Endothelial cell of umbilical vein (primary cell): Measurements from ENCODE around the gene EXO5. TPM values are rescaled to one million over a fixed set of nuclear protein-coding genes. Genes with fewer than 3 reads are reported as not detected.

ENCODE experiments used
- BruUV-seq: library from RNA; stranded (reverse); fragments of 400-500 nt; replicated peaks from 2 replicates; lab custom pipeline; 2021; lab: Mats Ljungman, UMichigan
- CTCF ChIA-PET: fragments of 300-600, 350-600 bp; sonication (Branson Sonifier 250); formaldehyde crosslinking; loops from one replicate; lab custom pipeline; 2021; ENCODE audit warnings: antibody characterized with exemption, inconsistent platforms; lab: Charles Lee
- POLR2A ChIA-PET: fragments of 300-600, 350-600 bp; sonication (Branson Sonifier 250); formaldehyde crosslinking; loops from one replicate; lab custom pipeline; 2021; ENCODE audit warnings: antibody characterized with exemption, inconsistent platforms; lab: Charles Lee
- DNase-seq: peaks from one replicate; pipeline ENCODE4 v3.0.0-alpha.2; 2011; ENCODE audit warnings: low read depth, low spot score
- FAIRE-seq: peaks from 2 replicates; lab custom pipeline; 2011; peaks lifted over from hg19 to GRCh38; lab: Jason Lieb, UNC
- H2AFZ ChIP-seq: 2 replicates; pipeline ENCODE4 v1.6.0; 2012; ENCODE audit warnings: low read depth, low read length, control low read depth, inconsistent platforms
- H3K27ac ChIP-seq: 2 replicates; pipeline ENCODE4 v1.5.1; 2011; ENCODE audit warnings: low read depth, mild to moderate bottlenecking, control low read depth, low read length, moderate library complexity; ENCODE audit not compliant: insufficient read depth
- H3K27me3 ChIP-seq, 2 experiments: 2 replicates each; pipeline versions ENCODE4 v1.6.0 to v1.6.1; 2011; ENCODE audit warnings: low read length in 2 of 2, mixed read lengths in 1 of 2; ENCODE audit not compliant: control insufficient read depth in 2 of 2, insufficient read depth in 2 of 2
- H3K36me3 ChIP-seq, 2 experiments: 2 replicates in 1 of 2; 3 replicates in 1 of 2; pipeline ENCODE4 v1.5.1; 2011; ENCODE audit warnings: low read length in 2 of 2, mild to moderate bottlenecking in 1 of 2, moderate library complexity in 1 of 2; ENCODE audit not compliant: control insufficient read depth in 2 of 2, insufficient read depth in 2 of 2; ENCODE audit errors: extremely low read depth in 1 of 2
- H3K4me1 ChIP-seq: 3 replicates; pipeline ENCODE4 v1.5.1; 2011; ENCODE audit warnings: mild to moderate bottlenecking, low read length; ENCODE audit not compliant: control insufficient read depth, insufficient read depth; ENCODE audit errors: extremely low read depth
- H3K4me2 ChIP-seq: 2 replicates; pipeline ENCODE4 v1.6.1; 2011; ENCODE audit warnings: low read length, control low read depth, mixed read lengths; ENCODE audit not compliant: insufficient read depth
- H3K4me3 ChIP-seq, 3 experiments: fragments of 200-600 bp in 1 of 3; sonication (generic), shearing (Covaris generic) in 1 of 3; replicated peaks in 1 of 3; 2 replicates each; pipeline ENCODE4 v1.5.1; 2011 to 2016; ENCODE audit warnings: control low read depth in 3 of 3, low read length in 3 of 3, mild to moderate bottlenecking in 2 of 3, inconsistent platforms in 1 of 3, low read depth in 1 of 3, moderate library complexity in 1 of 3; ENCODE audit not compliant: insufficient read depth in 1 of 3
- H3K79me2 ChIP-seq: 2 replicates; pipeline ENCODE4 v1.6.0; 2012; ENCODE audit warnings: low read length, inconsistent platforms; ENCODE audit not compliant: control insufficient read depth, insufficient read depth
- H3K9ac ChIP-seq: replicated peaks from 2 replicates; pipeline ENCODE3; 2011; ENCODE audit warnings: low read length, control low read depth; ENCODE audit not compliant: insufficient read depth; ENCODE audit errors: extremely low read depth
- H3K9me1 ChIP-seq: replicated peaks from 3 replicates; pipeline ENCODE4 v1.6.0; 2011; ENCODE audit warnings: mild to moderate bottlenecking, low read length; ENCODE audit not compliant: control insufficient read depth, insufficient read depth; ENCODE audit errors: extremely low read depth
- H3K9me3 ChIP-seq: replicated peaks from 2 replicates; pipeline ENCODE4 v1.5.1; 2012; ENCODE audit warnings: low read length, inconsistent platforms; ENCODE audit not compliant: control insufficient read depth, insufficient read depth
- H4K20me1 ChIP-seq: replicated peaks from 2 replicates; pipeline ENCODE3; 2011; ENCODE audit warnings: mild to moderate bottlenecking, low read length; ENCODE audit not compliant: control insufficient read depth, insufficient read depth; ENCODE audit errors: extremely low read depth
- EZH2 ChIP-seq: IDR thresholded peaks from 2 replicates; pipeline ENCODE4 v1.6.1; 2012; ENCODE audit warnings: borderline replicate concordance, low read depth, mild to moderate bottlenecking, moderate library complexity, low read length, inconsistent platforms; ENCODE audit not compliant: severe bottlenecking
- FOS ChIP-seq: IDR thresholded peaks from 2 replicates; pipeline ENCODE4 v1.6.1; 2011; ENCODE audit warnings: mild to moderate bottlenecking, low read length, moderate library complexity, borderline replicate concordance; ENCODE audit not compliant: insufficient read depth
- GATA2 ChIP-seq: IDR thresholded peaks from 2 replicates; pipeline ENCODE4 v1.7.0; 2011; ENCODE audit warnings: low read depth, mild to moderate bottlenecking, moderate library complexity, mixed read lengths, low read length; ENCODE audit not compliant: insufficient read length, insufficient read depth
- JUN ChIP-seq: IDR thresholded peaks from 2 replicates; pipeline ENCODE4 v1.6.1; 2011; ENCODE audit warnings: borderline replicate concordance, low read depth; ENCODE audit not compliant: insufficient read length, insufficient read depth
- MAX ChIP-seq: IDR thresholded peaks from 2 replicates; pipeline ENCODE4 v1.6.1; 2011; ENCODE audit not compliant: insufficient read depth, insufficient read length
- MYC ChIP-seq: IDR thresholded peaks from one replicate; pipeline ENCODE4 v1.6.1; 2011; ENCODE audit warnings: mild to moderate bottlenecking, low read depth, low read length
- POLR2A ChIP-seq: IDR thresholded peaks from 2 replicates; pipeline ENCODE4 v1.6.1; 2012; ENCODE audit warnings: low read depth, mild to moderate bottlenecking, control low read depth, low read length
- POLR2AphosphoS5 ChIP-seq: IDR thresholded peaks from 2 replicates; pipeline ENCODE4 v1.6.1; 2012; ENCODE audit warnings: low read depth, mild to moderate bottlenecking, control low read depth, low read length, moderate library complexity; ENCODE audit not compliant: insufficient read depth
- dilution Hi-C: fragments of 300-500 bp; cut with MboI; formaldehyde crosslinking; loops from one replicate; pipeline ENCODE4 v1.15.0; 2019; ENCODE audit warnings: low sequenced_read_pairs; ENCODE audit not compliant: extremely low pct_ligation_motif_present
- intact Hi-C: fragments of 100-400 bp; cut with micrococcal nuclease; formaldehyde crosslinking; loops from one replicate; pipeline ENCODE4 v1.10.0; 2022
- polyA plus RNA-seq, 4 experiments: library from polyadenylated mRNA; depleted of rRNA in 3 of 4; stranded (reverse) in 3 of 4; unstranded in 1 of 4; fragments of >200 nt; gene quantifications; 2 replicates each; pipeline versions ENCODE4 v1.2.1 to v1.2.3, GENCODE V29; 2011 to 2012; ENCODE audit warnings: missing spikeins in 1 of 4
- total RNA-seq: library from RNA; stranded (reverse); gene quantifications from 2 replicates; pipeline ENCODE4 v1.2.3, GENCODE V29; 2021
- TF ChIP-seq, protein P1 (sequence below), 2 donors: IDR thresholded peaks; 1 replicate in 1 of 2; 2 replicates in 1 of 2; pipeline ENCODE4 v1.5.1; 2011; ENCODE audit warnings: low read length in 2 of 2, mild to moderate bottlenecking in 2 of 2, moderate library complexity in 2 of 2, control low read depth in 1 of 2, inconsistent platforms in 1 of 2, low read depth in 1 of 2; ENCODE audit not compliant: insufficient read depth in 1 of 2; ENCODE audit errors: extremely low read depth in 1 of 2

Gene EXO5
- total and polyA plus RNA-seq, 2 donors (not counting 3 experiments of a cell fraction or from before 2014, with no cell fraction given): 7.0 to 13.0 TPM

GRCh38 chr1:40532844-40533424 lies 24.4 kb downstream of the EXO5 start:
- no peak for FAIRE-seq
- TF ChIP-seq, protein P1, sequence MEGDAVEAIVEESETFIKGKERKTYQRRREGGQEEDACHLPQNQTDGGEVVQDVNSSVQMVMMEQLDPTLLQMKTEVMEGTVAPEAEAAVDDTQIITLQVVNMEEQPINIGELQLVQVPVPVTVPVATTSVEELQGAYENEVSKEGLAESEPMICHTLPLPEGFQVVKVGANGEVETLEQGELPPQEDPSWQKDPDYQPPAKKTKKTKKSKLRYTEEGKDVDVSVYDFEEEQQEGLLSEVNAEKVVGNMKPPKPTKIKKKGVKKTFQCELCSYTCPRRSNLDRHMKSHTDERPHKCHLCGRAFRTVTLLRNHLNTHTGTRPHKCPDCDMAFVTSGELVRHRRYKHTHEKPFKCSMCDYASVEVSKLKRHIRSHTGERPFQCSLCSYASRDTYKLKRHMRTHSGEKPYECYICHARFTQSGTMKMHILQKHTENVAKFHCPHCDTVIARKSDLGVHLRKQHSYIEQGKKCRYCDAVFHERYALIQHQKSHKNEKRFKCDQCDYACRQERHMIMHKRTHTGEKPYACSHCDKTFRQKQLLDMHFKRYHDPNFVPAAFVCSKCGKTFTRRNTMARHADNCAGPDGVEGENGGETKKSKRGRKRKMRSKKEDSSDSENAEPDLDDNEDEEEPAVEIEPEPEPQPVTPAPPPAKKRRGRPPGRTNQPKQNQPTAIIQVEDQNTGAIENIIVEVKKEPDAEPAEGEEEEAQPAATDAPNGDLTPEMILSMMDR (IDR thresholded peaks at IDR 0.05; ENCODE audit: extremely low read depth in 1 of 2, insufficient read depth in 1 of 2, low read depth in 1 of 2, low read length in 2 of 2): peak; percentile 55 to 59
- TF ChIP-seq JUN: no peak
- Histone ChIP-seq H3K4me1 (peaks cover 7% of the 10 kb centered on the region), H3K9ac (no peak overlapping the region), H3K4me2 (peak overlapping the region; percentile 100), H4K20me1 (no peaks in the 10 kb centered on the region), H3K9me3 (no peaks in the 10 kb centered on the region), H3K36me3 (no peaks in the 10 kb centered on the region), H2AFZ (no peak overlapping the region), H3K9me1 (no peaks in the 10 kb centered on the region), H3K27me3 (peaks cover 0 to 2% of the 10 kb centered on the region in 2 experiments), H3K79me2 (no peaks in the 10 kb centered on the region), H3K27ac (no peak overlapping the region), H3K4me3 (no peak overlapping the region)
- ChIA-PET POLR2A (interaction anchor here (0.7 kb wide), 1 partner anchor 329 kb away, joined by 5 read pairs; the partner anchor contains the start of gene CITED4), CTCF (interaction anchor here (0.6 to 2.6 kb wide), 37 partner anchors 9 to 420 kb away, joined by 3 to 18 read pairs (median 5); partner anchors contain the start of genes EXO5, NFYC, RIMS3 and ZFP69)
- no TSS peak for BruUV-seq
- intact Hi-C loops: loop anchor here (1.0 to 5.0 kb wide), 4 partner anchors 81 to 414 kb away; partner anchors contain the start of genes RIMS3 and ZFP69B
- DNase-seq: peak; percentile 75
- dilution Hi-C loops: no loop called here

- FAIRE-seq (no peak), DNase-seq (no peak)
- dilution Hi-C loops: no loop called here
- no peaks in the 10 kb centered on the region for H3K9me1 ChIP-seq
- H3K36me3 ChIP-seq: no peaks in the 10 kb centered on the region
- intact Hi-C loops: loop anchor here (5.0 kb wide), 2 partner anchors 82 to 413 kb away; partner anchors contain the start of gene ZFP69B
- no peak overlapping the region for H3K27ac ChIP-seq
- no peak overlapping the region for H3K4me3 ChIP-seq
- H3K9ac ChIP-seq: no peak overlapping the region
- H3K79me2 ChIP-seq: no peaks in the 10 kb centered on the region
- no peaks in the 10 kb centered on the region for H3K9me3 ChIP-seq
- no peaks in the 10 kb centered on the region for H3K27me3 ChIP-seq
- POLR2A ChIA-PET: no interaction called here
- H4K20me1 ChIP-seq: no peaks in the 10 kb centered on the region
- H3K4me1 ChIP-seq: peaks cover 7% of the 10 kb centered on the region
- no peak overlapping the region for H3K4me2 ChIP-seq
- no peak for TF ChIP-seq MYC
- TF ChIP-seq MAX: no peak
- TF ChIP-seq GATA2: no peak
- TF ChIP-seq POLR2AphosphoS5: no peak
- TF ChIP-seq, protein P1 (IDR thresholded peaks at IDR 0.05; ENCODE audit: extremely low read depth in 1 of 2, insufficient read depth in 1 of 2, low read depth in 1 of 2, low read length in 2 of 2): no peak
- no peak for TF ChIP-seq FOS
- no peak for TF ChIP-seq POLR2A
- no peak for TF ChIP-seq JUN
- no peak for TF ChIP-seq EZH2
- no peak overlapping the region for H2AFZ ChIP-seq
- CTCF ChIA-PET: no interaction called here
- BruUV-seq: no TSS peak
These were observed 26.0 kb downstream of the EXO5 start for GRCh38 chr1:40534589-40534988.
